GM12878 (cell line): ENCODE measurements around the gene TTI1. TPM values are rescaled to one million over a fixed set of nuclear protein-coding genes. Genes with fewer than 3 reads are reported as not detected.

Experiments
- ATAC-seq: fragments of 200-7000 bp; cut with Tn5 transposase; 3 replicates; pipeline ENCODE4 v1.9.1; 2020; ENCODE audit warnings: mild to moderate bottlenecking, moderate library complexity
- BruUV-seq: library from RNA; stranded (reverse); fragments of 400-500 nt; replicated peaks from 2 replicates; lab custom pipeline; 2021; lab: Mats Ljungman, UMichigan
- CTCF ChIA-PET: fragments of 300-600 bp; sonication (Branson Sonifier 250); formaldehyde crosslinking; extraction: SDS; loops from one replicate; lab custom pipeline; 2021; ENCODE audit warnings: inconsistent platforms; lab: Yijun Ruan, JAX
- POLR2A ChIA-PET: fragments of 350-600 bp; formaldehyde crosslinking; extraction: SDS; loops from one replicate; lab custom pipeline; 2021; ENCODE audit warnings: inconsistent platforms; lab: Charles Lee
- RAD21 ChIA-PET: fragments of 300-600 bp; sonication (Branson Sonifier 250); formaldehyde crosslinking; loops from one replicate; lab custom pipeline; 2023; ENCODE audit warnings: antibody characterized with exemption; ENCODE audit not compliant: unreplicated experiment; lab: Charles Lee
- SMC1A ChIA-PET: fragments of 300-600 bp; sonication (Branson Sonifier 250); formaldehyde crosslinking; loops from one replicate; lab custom pipeline; 2023; ENCODE audit not compliant: unreplicated experiment, uncharacterized antibody; lab: Charles Lee
- DNase-seq: peaks from one replicate; pipeline ENCODE4 v3.0.0-alpha.2; 2011; ENCODE audit warnings: low read depth, low spot score
- FAIRE-seq: peaks from 3 replicates; lab custom pipeline; 2011; peaks lifted over from hg19 to GRCh38; lab: Jason Lieb, UNC
- H2AFZ ChIP-seq: 2 replicates; pipeline ENCODE4 v1.6.0; 2011; ENCODE audit warnings: low read depth, low read length, control low read depth; ENCODE audit not compliant: control insufficient read depth
- H3K27ac ChIP-seq: 2 replicates; pipeline ENCODE4 v1.5.1; 2011; ENCODE audit warnings: control low read depth; ENCODE audit not compliant: control insufficient read depth, insufficient read depth
- H3K27me3 ChIP-seq, 2 experiments: replicated peaks in 1 of 2; 2 replicates each; pipeline versions ENCODE4 v1.6.0 to v1.6.1; 2011; ENCODE audit warnings: low read length in 1 of 2; ENCODE audit not compliant: control insufficient read depth in 2 of 2, insufficient read depth in 2 of 2
- H3K36me3 ChIP-seq, 2 experiments: 2 replicates each; pipeline ENCODE4 v1.5.1; 2011; ENCODE audit warnings: low read length in 1 of 2; ENCODE audit not compliant: control insufficient read depth in 2 of 2, insufficient read depth in 2 of 2
- H3K4me1 ChIP-seq: 2 replicates; pipeline ENCODE4 v1.6.1; 2011; ENCODE audit warnings: mild to moderate bottlenecking, low read length, moderate library complexity, mixed read lengths; ENCODE audit not compliant: control insufficient read depth, insufficient read depth
- H3K4me2 ChIP-seq: 2 replicates; pipeline ENCODE4 v1.6.0; 2011; ENCODE audit warnings: control low read depth; ENCODE audit not compliant: control insufficient read depth, insufficient read depth
- H3K4me3 ChIP-seq: fragments of 200-600 bp; sonication (generic); 2 replicates; pipeline ENCODE4 v1.5.1; 2016
- H3K79me2 ChIP-seq: 2 replicates; pipeline ENCODE4 v1.6.0; 2011; ENCODE audit warnings: low read length; ENCODE audit not compliant: control insufficient read depth, insufficient read depth
- H3K9ac ChIP-seq: 2 replicates; pipeline ENCODE4 v1.8.0; 2011; ENCODE audit warnings: low read length, control low read depth, mixed read lengths; ENCODE audit not compliant: control insufficient read depth, insufficient read depth
- H3K9me3 ChIP-seq: replicated peaks from 3 replicates; pipeline ENCODE4 v1.5.1; 2011; ENCODE audit warnings: mild to moderate bottlenecking, low read length; ENCODE audit not compliant: control insufficient read depth, insufficient read depth
- H4K20me1 ChIP-seq: 2 replicates; pipeline ENCODE4 v1.6.0; 2011; ENCODE audit not compliant: control insufficient read depth, insufficient read depth
- ATF2 ChIP-seq: IDR thresholded peaks from 2 replicates; pipeline ENCODE4 v1.6.1; 2012; ENCODE audit warnings: low read length, inconsistent platforms
- FOXK2 ChIP-seq: fragments of 450-650 bp; IDR thresholded peaks from 2 replicates; pipeline ENCODE4 v1.6.1; 2017; ENCODE audit warnings: mild to moderate bottlenecking, moderate library complexity
- MAX ChIP-seq: IDR thresholded peaks from 2 replicates; pipeline ENCODE4 v1.6.1; 2012; ENCODE audit warnings: low read depth, low read length, improper control_type of control experiment
- PRDM15 ChIP-seq: fragments of 450-650 bp; formaldehyde crosslinking; IDR thresholded peaks from 2 replicates; pipeline ENCODE4 v1.4.0; 2020; ENCODE audit warnings: mild to moderate bottlenecking, moderate library complexity
- RCOR1 ChIP-seq: conservative IDR thresholded peaks from 2 replicates; pipeline ENCODE4 v1.6.1; 2012; ENCODE audit warnings: low read depth, low read length, improper control_type of control experiment
- ZNF384 ChIP-seq: IDR thresholded peaks from 2 replicates; pipeline ENCODE4 v1.6.1; 2012; ENCODE audit warnings: low read depth, mild to moderate bottlenecking, low read length, improper control_type of control experiment, borderline replicate concordance
- WGBS: methylation state at CpG from one replicate; pipeline ENCODE4 v1.1.6; 2016; ENCODE audit warnings: low lambda C conversion rate; ENCODE audit not compliant: insufficient replicate concordance, insufficient coverage; ENCODE audit errors: missing lambda C conversion rate; 5-methylcytosine and 5-hydroxymethylcytosine counted together
- in situ Hi-C: fragments of 300-500 bp; cut with MboI; formaldehyde crosslinking; loops from 9 replicates; pipeline ENCODE4 v1.14.3; 2018; ENCODE audit warnings: mixed read lengths
- intact Hi-C: fragments of 100-400 bp; cut with micrococcal nuclease; formaldehyde crosslinking; loops from one replicate; pipeline ENCODE4 v1.14.2; 2022; ENCODE audit not compliant: unreplicated experiment
- polyA plus RNA-seq, 11 experiments: library from polyadenylated mRNA; depleted of rRNA in 4 of 11; unstranded in 6 of 11; stranded (reverse) in 5 of 11; fragments of >200 nt; fragmentation: Nextera tagmentation in 4 of 11; fragmentation: Illumina TruSeq in 1 of 11; extraction: Ambion mirVana in 4 of 11; extraction: Trizol in 1 of 11; gene quantifications; 1 replicate in 1 of 11; 2 replicates in 10 of 11; pipeline versions ENCODE4 v1.2.1 to v1.2.3, GENCODE V29; 2011 to 2016; ENCODE audit warnings: inconsistent platforms in 2 of 11, missing spikeins in 2 of 11, low read depth in 1 of 11
- total RNA-seq, 4 experiments: library from RNA; depleted of rRNA in 3 of 4; stranded (reverse); fragments of >200 nt in 3 of 4; fragmentation: Illumina TruSeq in 1 of 4; extraction: Trizol in 1 of 4; gene quantifications; 2 replicates each; pipeline versions ENCODE4 v1.2.1 to v1.2.3, GENCODE V29; 2013 to 2021
- TF ChIP-seq, protein P1 (sequence below): fragments of 450-650 bp; IDR thresholded peaks from 2 replicates; pipeline ENCODE4 v1.6.1; 2016; ENCODE audit warnings: mild to moderate bottlenecking

Gene TTI1
- total and polyA plus RNA-seq, 10 of the 15 experiments (the other 5 are each of a cell fraction or from before 2014, with no cell fraction given): 5.3 to 44.6 (median 24.9) TPM

GRCh38 chr20:38029453-38029852 is 3.8 kb downstream of the TTI1 start:
- POLR2A ChIA-PET: interaction anchor here (0.6 to 1.0 kb wide), 2 partner anchors 9 to 861 kb away, joined by 3 to 5 read pairs; no protein-coding TSS in a partner anchor
- H3K9ac ChIP-seq: no peak overlapping the region
- no peak overlapping the region for H3K27ac ChIP-seq
- no peak overlapping the region for H2AFZ ChIP-seq
- TF ChIP-seq FOXK2 (no peak), ATF2 (no peak), MAX (no peak), ZNF384 (no peak), PRDM15 (CRISPR knock-in tag) (no peak), RCOR1 (no peak)
- TF ChIP-seq, protein P1, sequence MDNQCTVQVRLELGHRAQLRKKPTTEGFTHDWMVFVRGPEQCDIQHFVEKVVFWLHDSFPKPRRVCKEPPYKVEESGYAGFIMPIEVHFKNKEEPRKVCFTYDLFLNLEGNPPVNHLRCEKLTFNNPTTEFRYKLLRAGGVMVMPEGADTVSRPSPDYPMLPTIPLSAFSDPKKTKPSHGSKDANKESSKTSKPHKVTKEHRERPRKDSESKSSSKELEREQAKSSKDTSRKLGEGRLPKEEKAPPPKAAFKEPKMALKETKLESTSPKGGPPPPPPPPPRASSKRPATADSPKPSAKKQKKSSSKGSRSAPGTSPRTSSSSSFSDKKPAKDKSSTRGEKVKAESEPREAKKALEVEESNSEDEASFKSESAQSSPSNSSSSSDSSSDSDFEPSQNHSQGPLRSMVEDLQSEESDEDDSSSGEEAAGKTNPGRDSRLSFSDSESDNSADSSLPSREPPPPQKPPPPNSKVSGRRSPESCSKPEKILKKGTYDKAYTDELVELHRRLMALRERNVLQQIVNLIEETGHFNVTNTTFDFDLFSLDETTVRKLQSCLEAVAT: no peak
- SMC1A ChIA-PET: interaction anchor here (0.6 to 1.6 kb wide), 5 partner anchors 12 to 933 kb away, joined by 3 read pairs; partner anchors contain the start of gene DHX35
- intact Hi-C loops: no loop called here
- H3K36me3 ChIP-seq: no peaks in the 10 kb centered on the region; a peak in 2 of 4 replicates
- RAD21 ChIA-PET: no interaction called here
- H3K27me3 ChIP-seq: no peaks in the 10 kb centered on the region
- FAIRE-seq (no peak), DNase-seq (no peak), ATAC-seq (no peak)
- in situ Hi-C loops: no loop called here
- peaks cover 4% of the 10 kb centered on the region; the same call in 1 of the 2 replicates for H4K20me1 ChIP-seq
- peaks cover 6% of the 10 kb centered on the region for H3K4me1 ChIP-seq
- no peaks in the 10 kb centered on the region; the same call in 2 of the 3 replicates for H3K9me3 ChIP-seq
- CTCF ChIA-PET: interaction anchor here (1.0 to 2.8 kb wide), 6 partner anchors 9 to 192 kb away, joined by 3 to 12 read pairs (median 4); no protein-coding TSS in a partner anchor
- H3K4me2 ChIP-seq: no peak overlapping the region
- no peak overlapping the region for H3K4me3 ChIP-seq
- no TSS peak for BruUV-seq
- H3K79me2 ChIP-seq: peaks cover 78% of the 10 kb centered on the region
- 98% methylated on average over 3 of the region's 3 CpGs for WGBS
